ENCODE results near the gene FCHSD1. TPM values are rescaled to one million over a fixed set of nuclear protein-coding genes. Genes with fewer than 3 reads are reported as not detected.

Gene FCHSD1
- total and polyA plus RNA-seq, 2 donors (not counting 3 experiments of a cell fraction or from before 2014, with no cell fraction given): 35.1 to 37.0 TPM

Other genes starting within 250 kb of the FCHSD1 start
- gene PCDHGA9, start 248.6 kb downstream of the FCHSD1 start, total RNA-seq: 3.5 and 3.9 TPM in 2 replicates
- 1.1 and 1.2 TPM in 2 replicates for gene PCDHGA9, start 248.6 kb downstream of the FCHSD1 start, polyA plus RNA-seq
- 4.8 and 4.9 TPM in 2 replicates for gene PCDHGB6, start 243.4 kb downstream of the FCHSD1 start, total RNA-seq
- 2.2 and 2.3 TPM in 2 replicates for gene PCDHGB6, start 243.4 kb downstream of the FCHSD1 start, polyA plus RNA-seq
- 4.4 and 5.8 TPM in 2 replicates for gene PCDHGA10, start 238.4 kb downstream of the FCHSD1 start, total RNA-seq
- 3.6 and 3.7 TPM in 2 replicates for gene PCDHGA10, start 238.4 kb downstream of the FCHSD1 start, polyA plus RNA-seq
- gene PCDHGB7, start 233.7 kb downstream of the FCHSD1 start, total RNA-seq: 12.6 and 13.0 TPM in 2 replicates
- 6.5 and 6.9 TPM in 2 replicates for gene PCDHGB7, start 233.7 kb downstream of the FCHSD1 start, polyA plus RNA-seq
- gene PCDHGA11, start 230.4 kb downstream of the FCHSD1 start, total RNA-seq: 10.3 and 11.5 TPM in 2 replicates
- gene PCDHGA11, start 230.4 kb downstream of the FCHSD1 start, polyA plus RNA-seq: 8.0 and 8.1 TPM in 2 replicates
- gene PCDHGA12, start 220.9 kb downstream of the FCHSD1 start, total RNA-seq: 7.6 and 9.9 TPM in 2 replicates
- 3.2 and 4.2 TPM in 2 replicates for gene PCDHGA12, start 220.9 kb downstream of the FCHSD1 start, polyA plus RNA-seq
- 25.4 and 36.1 TPM in 2 replicates for gene PCDHGC3, start 175.5 kb downstream of the FCHSD1 start, total RNA-seq
- gene PCDHGC3, start 175.5 kb downstream of the FCHSD1 start, polyA plus RNA-seq: 9.2 and 14.9 TPM in 2 replicates
- gene PCDHGC4, start 166.4 kb downstream of the FCHSD1 start, total RNA-seq: 0.90 and 2.1 TPM in 2 replicates
- gene PCDHGC4, start 166.4 kb downstream of the FCHSD1 start, polyA plus RNA-seq: 0.25 and 0.32 TPM in 2 replicates
- gene PCDHGC5, start 162.3 kb downstream of the FCHSD1 start, total RNA-seq: 0.60 and 1.2 TPM in 2 replicates
- gene PCDHGC5, start 162.3 kb downstream of the FCHSD1 start, polyA plus RNA-seq: 0.21 and 0.48 TPM in 2 replicates
- gene DIAPH1, start 32.4 kb downstream of the FCHSD1 start, total RNA-seq: 103 and 105 TPM in 2 replicates
- gene DIAPH1, start 32.4 kb downstream of the FCHSD1 start, polyA plus RNA-seq: 59.2 and 68.6 TPM in 2 replicates
- 58.5 and 60.2 TPM in 2 replicates for gene HDAC3, start 14.6 kb downstream of the FCHSD1 start, total RNA-seq
- gene HDAC3, start 14.6 kb downstream of the FCHSD1 start, polyA plus RNA-seq: 74.7 and 75.5 TPM in 2 replicates
- 3.1 and 3.6 TPM in 2 replicates for gene RELL2, start 14.4 kb downstream of the FCHSD1 start, total RNA-seq
- 3.4 and 4.8 TPM in 2 replicates for gene RELL2, start 14.4 kb downstream of the FCHSD1 start, polyA plus RNA-seq
- 136 and 142 TPM in 2 replicates for gene ARAP3, start 30.8 kb upstream of the FCHSD1 start, total RNA-seq
- 60.6 and 62.1 TPM in 2 replicates for gene ARAP3, start 30.8 kb upstream of the FCHSD1 start, polyA plus RNA-seq
- 136 and 170 TPM in 2 replicates for gene PCDH1, start 227.0 kb upstream of the FCHSD1 start, total RNA-seq
- 113 and 124 TPM in 2 replicates for gene PCDH1, start 227.0 kb upstream of the FCHSD1 start, polyA plus RNA-seq

Measured in endothelial cell of umbilical vein (primary cell).